WERI-Rb-1 (cell line): ENCODE measurements around the gene ATP9A.

Experiments
- DNase-seq: peaks from one replicate; pipeline ENCODE4 v3.0.0-alpha.2; 2020
- H3K27ac ChIP-seq: fragments of 250-450 bp; sonication (Bioruptor Pico); 2 replicates; pipeline ENCODE4 v1.5.1; 2020; ENCODE audit warnings: mild to moderate bottlenecking, moderate library complexity
- H3K27me3 ChIP-seq: fragments of 250-450 bp; sonication (Bioruptor Pico); 2 replicates; pipeline ENCODE4 v1.5.1; 2021; ENCODE audit warnings: mild to moderate bottlenecking, low read depth, moderate library complexity; ENCODE audit not compliant: insufficient read depth, severe bottlenecking
- H3K36me3 ChIP-seq: fragments of 250-450 bp; sonication (Bioruptor Pico); 2 replicates; pipeline ENCODE4 v1.5.1; 2020; ENCODE audit warnings: mild to moderate bottlenecking, moderate library complexity
- H3K4me3 ChIP-seq: 2 replicates; pipeline ENCODE4 v1.5.1; 2011; ENCODE audit warnings: low read depth, mild to moderate bottlenecking, control low read depth, low read length
- H3K9me3 ChIP-seq: fragments of 250-450 bp; sonication (Bioruptor Pico); 2 replicates; pipeline ENCODE4 v1.5.1; 2021; ENCODE audit warnings: mild to moderate bottlenecking, moderate library complexity; ENCODE audit not compliant: severe bottlenecking
- TF ChIP-seq, protein P1 (sequence below): IDR thresholded peaks from 2 replicates; pipeline ENCODE4 v1.5.1; 2011; ENCODE audit warnings: low read depth, mild to moderate bottlenecking, control low read depth, inconsistent platforms, low read length

Gene ATP9A

DNA sequence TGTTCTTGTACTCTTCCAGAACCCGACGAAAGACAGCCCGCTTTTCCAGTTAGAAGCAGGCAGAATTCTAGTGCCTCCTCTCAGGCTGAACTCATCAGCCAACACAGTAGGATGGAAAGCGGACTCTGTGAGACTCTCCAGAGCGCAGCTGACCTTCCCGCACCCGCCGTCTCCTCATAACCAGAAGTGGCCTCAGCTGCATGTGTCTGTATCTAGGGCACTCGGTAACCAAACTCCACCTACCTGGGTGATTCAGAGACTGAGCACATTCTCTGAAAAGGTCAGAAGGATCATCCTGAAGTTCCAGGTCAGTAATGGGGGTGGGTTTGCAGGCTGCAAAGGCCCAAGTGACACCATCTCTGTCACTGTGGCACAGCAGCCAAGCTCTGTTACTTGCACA lies 158.9 kb downstream of the ATP9A start:
- no peaks in the 10 kb centered on the region for H3K27me3 ChIP-seq
- TF ChIP-seq, protein P1, sequence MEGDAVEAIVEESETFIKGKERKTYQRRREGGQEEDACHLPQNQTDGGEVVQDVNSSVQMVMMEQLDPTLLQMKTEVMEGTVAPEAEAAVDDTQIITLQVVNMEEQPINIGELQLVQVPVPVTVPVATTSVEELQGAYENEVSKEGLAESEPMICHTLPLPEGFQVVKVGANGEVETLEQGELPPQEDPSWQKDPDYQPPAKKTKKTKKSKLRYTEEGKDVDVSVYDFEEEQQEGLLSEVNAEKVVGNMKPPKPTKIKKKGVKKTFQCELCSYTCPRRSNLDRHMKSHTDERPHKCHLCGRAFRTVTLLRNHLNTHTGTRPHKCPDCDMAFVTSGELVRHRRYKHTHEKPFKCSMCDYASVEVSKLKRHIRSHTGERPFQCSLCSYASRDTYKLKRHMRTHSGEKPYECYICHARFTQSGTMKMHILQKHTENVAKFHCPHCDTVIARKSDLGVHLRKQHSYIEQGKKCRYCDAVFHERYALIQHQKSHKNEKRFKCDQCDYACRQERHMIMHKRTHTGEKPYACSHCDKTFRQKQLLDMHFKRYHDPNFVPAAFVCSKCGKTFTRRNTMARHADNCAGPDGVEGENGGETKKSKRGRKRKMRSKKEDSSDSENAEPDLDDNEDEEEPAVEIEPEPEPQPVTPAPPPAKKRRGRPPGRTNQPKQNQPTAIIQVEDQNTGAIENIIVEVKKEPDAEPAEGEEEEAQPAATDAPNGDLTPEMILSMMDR = no peak
- H3K4me3 ChIP-seq = no peak overlapping the region
- H3K9me3 ChIP-seq = no peaks in the 10 kb centered on the region
- no peak for DNase-seq
- no peak overlapping the region for H3K27ac ChIP-seq
- H3K36me3 ChIP-seq = no peaks in the 10 kb centered on the region

DNA sequence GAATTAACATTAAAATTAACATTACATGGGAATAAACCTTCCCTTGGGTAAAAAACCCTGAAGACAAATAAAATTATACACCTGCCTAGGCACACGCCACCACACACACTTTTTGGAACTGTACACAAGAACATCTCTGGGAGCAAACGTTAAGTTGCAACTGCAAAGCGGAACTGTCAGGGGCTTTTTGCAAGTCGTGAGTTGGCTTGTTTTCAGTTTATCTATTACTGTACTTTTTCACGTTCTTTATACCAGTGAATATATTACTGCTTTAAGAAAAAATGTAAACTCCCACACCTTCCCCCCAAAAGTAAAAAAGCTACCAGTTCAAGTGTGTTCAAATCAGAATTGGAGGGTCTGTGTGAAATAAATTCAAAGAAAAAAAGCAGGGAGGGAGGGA lies 160.1 kb downstream of the ATP9A start:
- Histone ChIP-seq H3K9me3 (no peaks in the 10 kb centered on the region), H3K36me3 (no peaks in the 10 kb centered on the region), H3K27ac (no peak overlapping the region), H3K4me3 (no peak overlapping the region), H3K27me3 (no peaks in the 10 kb centered on the region)
- TF ChIP-seq, protein P1 = no peak
- DNase-seq = no peak

DNA sequence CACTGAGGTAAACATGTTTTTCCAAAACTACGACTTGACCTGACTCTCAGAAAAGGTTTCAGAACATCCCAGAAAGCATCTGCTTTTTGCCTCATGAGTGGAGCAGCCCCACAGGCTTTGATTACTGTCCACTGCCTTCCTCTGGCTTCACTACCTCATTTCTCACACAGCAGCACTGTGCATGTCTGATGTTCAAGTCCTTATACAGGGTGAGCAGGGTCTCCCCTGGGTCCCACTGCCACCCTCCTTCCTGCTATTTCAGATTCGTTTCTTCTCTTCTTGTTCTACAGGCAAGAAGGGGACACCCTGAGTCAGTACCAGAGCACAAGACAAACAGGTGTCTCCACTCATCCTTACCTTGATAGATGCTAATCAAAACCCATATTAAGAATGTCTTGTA lies 161.0 kb downstream of the ATP9A start:
- DNase-seq = no peak
- TF ChIP-seq, protein P1 = no peak
- Histone ChIP-seq H3K4me3 (no peak overlapping the region), H3K27me3 (no peaks in the 10 kb centered on the region), H3K36me3 (no peaks in the 10 kb centered on the region), H3K27ac (no peak overlapping the region), H3K9me3 (no peaks in the 10 kb centered on the region)

DNA sequence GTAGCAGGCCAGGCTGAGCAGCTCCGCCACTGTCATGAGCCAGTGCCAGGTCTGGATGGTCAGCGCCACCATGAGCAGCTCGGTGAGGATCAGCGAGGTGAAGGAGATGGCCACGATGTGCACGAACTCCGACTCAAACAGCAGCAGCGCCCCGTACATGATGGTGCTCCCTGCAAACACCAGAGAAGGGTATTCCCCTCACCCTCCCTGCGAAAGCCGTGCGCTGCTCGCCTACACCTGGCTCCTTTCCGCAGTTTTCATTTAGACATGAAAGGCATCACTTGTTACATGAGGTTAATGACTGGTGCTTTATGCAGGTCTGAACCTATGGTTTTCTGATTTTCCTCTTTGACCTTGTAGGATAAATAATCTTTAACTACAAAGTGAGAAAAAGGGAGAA lies 163.3 kb downstream of the ATP9A start:
- no peaks in the 10 kb centered on the region for H3K9me3 ChIP-seq
- DNase-seq = no peak
- H3K4me3 ChIP-seq = no peak overlapping the region
- H3K36me3 ChIP-seq = no peaks in the 10 kb centered on the region
- no peaks in the 10 kb centered on the region for H3K27me3 ChIP-seq
- TF ChIP-seq, protein P1 = no peak
- no peak overlapping the region for H3K27ac ChIP-seq

DNA sequence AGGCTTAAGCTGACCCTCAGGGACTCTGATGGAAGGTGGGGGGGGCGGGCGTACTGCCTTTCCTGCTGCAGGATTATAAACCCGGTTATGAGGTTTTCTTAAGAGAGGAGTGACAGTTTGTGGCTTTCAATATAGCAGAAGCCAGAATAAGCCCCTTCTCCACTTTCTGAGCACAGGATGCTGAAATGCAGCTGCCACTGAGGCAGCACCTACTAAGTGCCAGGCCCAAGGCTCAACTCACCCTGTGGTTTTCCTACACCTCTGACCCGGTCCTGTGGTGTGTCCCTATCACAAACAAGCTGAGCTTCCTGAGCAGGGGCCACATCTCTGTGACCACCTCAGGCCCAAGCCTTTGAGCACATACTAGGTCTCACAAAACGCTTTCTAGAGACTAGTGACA lies 166.1 kb downstream of the ATP9A start:
- no peak overlapping the region for H3K27ac ChIP-seq

DNA sequence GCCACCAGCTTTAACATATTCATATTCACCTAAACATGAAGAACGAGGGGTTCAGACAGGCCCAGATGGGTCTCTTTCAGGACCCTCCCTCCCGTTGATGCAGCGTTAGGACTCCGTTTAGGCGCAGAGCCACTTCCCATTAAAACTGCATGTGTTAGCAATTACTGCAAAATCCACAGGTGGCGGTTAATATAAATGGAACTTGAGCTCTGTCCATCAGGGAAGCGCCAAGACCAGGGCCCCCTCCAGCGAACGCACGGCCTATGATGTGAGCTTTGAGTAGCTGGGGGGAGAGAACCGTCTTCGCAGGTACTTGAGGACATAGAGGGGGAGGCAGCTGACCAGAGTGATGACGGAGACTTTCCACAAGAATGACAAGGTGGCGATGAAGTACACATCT lies 167.2 kb downstream of the ATP9A start:
- no peaks in the 10 kb centered on the region for H3K9me3 ChIP-seq
- no peaks in the 10 kb centered on the region for H3K27me3 ChIP-seq
- TF ChIP-seq, protein P1 = no peak
- H3K27ac ChIP-seq = no peak overlapping the region
- no peaks in the 10 kb centered on the region for H3K36me3 ChIP-seq
- no peak overlapping the region for H3K4me3 ChIP-seq
- no peak for DNase-seq

More for the DNA sequence above, 166.1 kb downstream of the ATP9A start:
- Histone ChIP-seq H3K27me3 (no peaks in the 10 kb centered on the region), H3K36me3 (no peaks in the 10 kb centered on the region), H3K9me3 (no peaks in the 10 kb centered on the region), H3K4me3 (no peak overlapping the region)
- no peak for DNase-seq
- TF ChIP-seq, protein P1 = no peak
